SU-DHL-6 (cell line): ENCODE measurements around the gene SPRED3.

Experiments used
- CTCF ChIP-seq: fragments of 200-600 bp; sonication (generic); IDR thresholded peaks from one replicate; pipeline ENCODE4 v1.5.1; 2017; ENCODE audit warnings: antibody characterized with exemption, mild to moderate bottlenecking, low read length, moderate library complexity; ENCODE audit not compliant: insufficient read depth, poor library complexity, severe bottlenecking
- EZH2phosphoT487 ChIP-seq: fragments of 200-600 bp; sonication (generic), shearing (Covaris generic); conservative IDR thresholded peaks from 2 replicates; pipeline ENCODE4 v1.6.1; 2018; ENCODE audit warnings: mild to moderate bottlenecking, antibody characterized with exemption, low read length, moderate library complexity, mixed read lengths

GRCh38 chr19:38392707-38393308, 4.3 kb downstream of the SPRED3 start:
- TF ChIP-seq EZH2phosphoT487 (no peak), CTCF (no peak)
